Measurements from ENCODE around the gene CD59. TPM values are rescaled to one million over a fixed set of nuclear protein-coding genes. Genes with fewer than 3 reads are reported as not detected.

CD59 gene
- total RNA-seq, 1 donor from 2014 or later, result 272 TPM

- H3K36me3 ChIP-seq, result no peaks in the 10 kb centered on the region
- H3K27ac ChIP-seq, result peak overlapping the region; percentile 81
- intact Hi-C loops (cut with DNase I), result loop anchor here (5.0 kb wide), 1 partner anchor 327 kb away; no protein-coding TSS in a partner anchor
- peak in 1 of 2 donors; percentile 86 for DNase-seq (ENCODE audit: extremely low spot score in 2 of 2)
- no peaks in the 10 kb centered on the region for H3K27me3 ChIP-seq
- no peaks in the 10 kb centered on the region for H3K9me3 ChIP-seq
- H3K4me1 ChIP-seq, result peaks cover 47% of the 10 kb centered on the region
- no peak overlapping the region for H3K4me3 ChIP-seq
- TF ChIP-seq CTCF (IDR thresholded peaks at IDR 0.05) (no peak), POLR2A (IDR thresholded peaks at IDR 0.05) (no peak), POLR2AphosphoS5 (IDR thresholded peaks at IDR 0.05; ENCODE audit: insufficient read depth in 1 of 2, low read depth in 1 of 2) (no peak)
Measured at GRCh38 chr11:33689085-33689484, 47.1 kb downstream of the CD59 start.

DNA sequence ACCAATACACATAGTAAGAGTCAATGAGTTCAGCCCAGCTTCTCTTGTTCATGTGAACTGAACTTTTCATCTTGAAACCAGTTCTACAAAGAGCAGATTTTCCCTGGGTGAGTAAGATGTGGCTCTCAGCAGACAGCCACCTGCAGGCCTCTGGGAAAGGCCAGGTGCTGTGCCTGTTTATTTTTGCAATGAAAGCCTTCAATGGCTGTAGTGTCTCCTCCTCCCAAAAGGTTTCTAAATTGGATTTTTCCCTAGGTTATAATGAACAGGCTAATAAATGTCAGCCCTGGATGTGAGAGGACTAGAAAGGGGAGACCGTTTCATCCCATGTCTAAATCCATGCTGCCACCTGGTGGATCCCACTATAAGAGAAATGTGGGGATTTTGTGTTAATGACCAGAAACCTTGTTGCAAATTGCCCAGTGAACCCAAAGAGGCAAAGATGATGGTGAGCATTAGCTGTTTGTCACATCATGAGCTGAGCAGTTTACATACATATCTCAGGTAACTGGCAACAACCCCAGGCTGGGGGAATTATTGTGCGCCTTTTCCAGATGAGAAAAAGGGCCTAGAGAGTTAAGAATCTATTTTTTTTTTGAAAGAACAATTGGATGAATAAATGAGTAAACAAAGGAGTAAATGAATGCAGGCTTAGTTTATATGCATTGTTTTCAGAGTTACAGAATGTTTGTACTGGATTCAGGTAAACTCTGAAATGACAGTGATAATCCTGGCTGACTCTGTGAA lies 48.3 kb downstream of the CD59 start:
- H3K4me3 ChIP-seq, result no peak overlapping the region
- H3K27me3 ChIP-seq, result no peaks in the 10 kb centered on the region
- H3K27ac ChIP-seq, result no peak overlapping the region
- intact Hi-C loops (cut with DNase I), result loop anchor here (5.0 kb wide), 1 partner anchor 326 kb away; no protein-coding TSS in a partner anchor
- H3K36me3 ChIP-seq, result no peaks in the 10 kb centered on the region
- H3K9me3 ChIP-seq, result no peaks in the 10 kb centered on the region
- H3K4me1 ChIP-seq, result peaks cover 37% of the 10 kb centered on the region
- peak in 1 of 2 donors; percentile 62 for DNase-seq (ENCODE audit: extremely low spot score in 2 of 2)
- peak; percentile 30 to 57 (median 50) for TF ChIP-seq CTCF (IDR thresholded peaks at IDR 0.05)
- no peak for TF ChIP-seq POLR2AphosphoS5 (IDR thresholded peaks at IDR 0.05; ENCODE audit: insufficient read depth in 1 of 2, low read depth in 1 of 2)
- TF ChIP-seq POLR2A (IDR thresholded peaks at IDR 0.05), result no peak

- Histone ChIP-seq H3K4me1 (peaks cover 10% of the 10 kb centered on the region), H3K27ac (no peak overlapping the region), H3K4me3 (no peak overlapping the region), H3K27me3 (no peaks in the 10 kb centered on the region), H3K36me3 (no peaks in the 10 kb centered on the region), H3K9me3 (no peaks in the 10 kb centered on the region)
- DNase-seq (ENCODE audit: extremely low spot score in 2 of 2), result no peak
- intact Hi-C loops (cut with DNase I), result loop anchor here (5.0 kb wide), 1 partner anchor 323 kb away; no protein-coding TSS in a partner anchor
- no peak for TF ChIP-seq POLR2AphosphoS5 (IDR thresholded peaks at IDR 0.05; ENCODE audit: insufficient read depth in 1 of 2, low read depth in 1 of 2)
- TF ChIP-seq POLR2A (IDR thresholded peaks at IDR 0.05), result no peak
Measured at GRCh38 chr11:33685082-33685481, 51.1 kb downstream of the CD59 start.

DNA sequence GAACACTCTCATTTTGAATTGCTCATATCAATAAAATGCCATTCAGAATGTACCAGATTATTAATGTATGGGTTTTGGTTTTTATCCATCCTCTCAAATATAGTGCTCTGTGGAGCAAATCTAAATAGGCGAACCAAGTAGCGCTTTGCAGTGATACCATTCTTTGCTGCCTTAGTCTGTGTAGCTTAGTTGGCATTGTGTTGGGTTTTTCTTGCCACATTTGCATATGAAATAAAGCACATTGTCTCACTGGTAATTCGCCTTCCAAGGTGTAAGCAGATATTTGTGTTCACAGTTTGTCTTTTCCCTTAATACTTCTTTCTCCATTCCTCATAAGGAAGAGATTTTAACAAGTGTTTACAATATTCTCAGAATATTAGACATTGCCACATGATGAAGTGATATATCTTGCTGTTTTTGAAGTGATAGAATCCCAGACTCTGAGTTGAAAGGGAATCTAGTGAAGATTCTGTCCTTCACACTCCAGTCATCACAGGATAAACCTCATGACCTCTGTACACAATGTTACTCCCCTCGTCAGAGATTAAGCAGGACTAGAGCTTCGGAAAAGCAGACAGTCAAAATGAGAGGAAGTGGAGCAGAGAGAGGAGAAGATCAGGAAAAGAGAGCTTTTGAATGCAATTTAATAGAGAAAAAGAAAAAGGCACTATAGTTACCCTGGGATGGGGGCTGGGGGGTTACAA lies 52.1 kb downstream of the CD59 start:
- intact Hi-C loops (cut with DNase I), result no loop called here
- DNase-seq (ENCODE audit: extremely low spot score in 2 of 2), result no peak
- Histone ChIP-seq H3K27ac (no peak overlapping the region), H3K4me3 (no peak overlapping the region), H3K36me3 (no peaks in the 10 kb centered on the region), H3K9me3 (no peaks in the 10 kb centered on the region), H3K27me3 (no peaks in the 10 kb centered on the region), H3K4me1 (peaks cover 2% of the 10 kb centered on the region)
- TF ChIP-seq POLR2AphosphoS5 (IDR thresholded peaks at IDR 0.05; ENCODE audit: insufficient read depth in 1 of 2, low read depth in 1 of 2) (no peak), POLR2A (IDR thresholded peaks at IDR 0.05) (no peak), CTCF (IDR thresholded peaks at IDR 0.05) (no peak)

DNA sequence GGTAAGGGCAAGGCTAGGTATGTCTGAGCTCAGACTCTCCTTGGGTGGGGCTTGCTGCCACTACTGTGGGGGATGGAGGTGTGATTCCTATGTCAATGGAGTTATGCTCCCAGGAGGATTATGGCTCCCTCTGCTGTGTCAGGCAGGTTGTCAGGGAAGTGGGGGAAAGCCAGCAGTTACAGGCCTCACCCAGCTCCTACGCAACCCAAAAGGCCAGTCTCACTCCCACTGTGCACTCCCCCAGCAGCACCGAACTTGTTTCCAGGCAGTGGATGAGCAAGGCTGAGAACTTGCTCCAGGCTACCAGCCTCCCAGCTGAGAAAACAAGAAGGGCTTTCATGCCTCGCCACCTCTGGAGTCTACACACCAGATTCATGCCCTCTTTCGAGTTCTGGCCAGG lies 53.8 kb downstream of the CD59 start:
- Histone ChIP-seq H3K27ac (no peak overlapping the region), H3K27me3 (no peaks in the 10 kb centered on the region), H3K4me3 (no peak overlapping the region), H3K36me3 (no peaks in the 10 kb centered on the region), H3K4me1 (no peaks in the 10 kb centered on the region), H3K9me3 (no peaks in the 10 kb centered on the region)
- DNase-seq (ENCODE audit: extremely low spot score in 2 of 2), result peak in 1 of 2 donors; percentile 74
- TF ChIP-seq POLR2AphosphoS5 (IDR thresholded peaks at IDR 0.05; ENCODE audit: insufficient read depth in 1 of 2, low read depth in 1 of 2) (no peak), POLR2A (IDR thresholded peaks at IDR 0.05) (no peak), CTCF (IDR thresholded peaks at IDR 0.05) (no peak)
- intact Hi-C loops (cut with DNase I), result no loop called here
